ENCODE results near the gene ADAMTSL1. TPM values are rescaled to one million over a fixed set of nuclear protein-coding genes. Genes with fewer than 3 reads are reported as not detected.

The ADAMTSL1 gene
- total RNA-seq, 4 donors from 2014 or later = 13.3 to 39.7 (median 27.2) TPM

- no peaks in the 10 kb centered on the region for H3K9me3 ChIP-seq
- H3K4me3 ChIP-seq = no peak overlapping the region
- peak overlapping the region; percentile 48 to 73 (median 64) for H3K27ac ChIP-seq
- in situ Hi-C loops (cut with MboI; ENCODE audit: low pct_ligation_motif_present in 1 of 4, low pct_unique_long_range_greater_than_20kb in 1 of 4, low sequenced_read_pairs in 3 of 4) (no loop called here), intact Hi-C loops (cut with DNase I; ENCODE audit: low total_unique reads) (no loop called here)
- WGBS, 2 donors (ENCODE audit: low coverage in 1 of 2) = 33 to 48% methylated on average over 4 to 6 of the region's 6 CpGs
- H3K36me3 ChIP-seq = no peaks in the 10 kb centered on the region
- peak; percentile 32 for DNase-seq
- peaks cover 0 to 38% (median 16%) of the 10 kb centered on the region in 4 donors for H3K4me1 ChIP-seq
- H3K27me3 ChIP-seq = no peaks in the 10 kb centered on the region
- TF ChIP-seq POLR2A (IDR thresholded peaks at IDR 0.05) (no peak), EP300 (IDR thresholded peaks at IDR 0.05; ENCODE audit: low read depth) (no peak), CTCF (IDR thresholded peaks at IDR 0.05) (no peak), POLR2AphosphoS5 (IDR thresholded peaks at IDR 0.05) (no peak)
Observed at GRCh38 chr9:18682907-18683306, 209.0 kb downstream of the ADAMTSL1 start.

GRCh38 chr9:18683312-18683711 lies 209.4 kb downstream of the ADAMTSL1 start:
- Histone ChIP-seq H3K36me3 (no peaks in the 10 kb centered on the region), H3K4me1 (peaks cover 0 to 38% (median 16%) of the 10 kb centered on the region in 4 donors), H3K27me3 (no peaks in the 10 kb centered on the region), H3K9me3 (no peaks in the 10 kb centered on the region), H3K4me3 (no peak overlapping the region), H3K27ac (peak overlapping the region; percentile 48 to 73 (median 64))
- DNase-seq = peak; percentile 60
- WGBS, 2 donors (ENCODE audit: low coverage in 1 of 2) = 61 to 65% methylated on average over 12 of the region's 12 CpGs
- in situ Hi-C loops (cut with MboI; ENCODE audit: low pct_ligation_motif_present in 1 of 4, low pct_unique_long_range_greater_than_20kb in 1 of 4, low sequenced_read_pairs in 3 of 4) = no loop called here
- intact Hi-C loops (cut with DNase I; ENCODE audit: low total_unique reads) = no loop called here
- TF ChIP-seq POLR2AphosphoS5 (IDR thresholded peaks at IDR 0.05) = no peak
- TF ChIP-seq CTCF (IDR thresholded peaks at IDR 0.05) = no peak
- TF ChIP-seq POLR2A (IDR thresholded peaks at IDR 0.05) = no peak
- TF ChIP-seq EP300 (IDR thresholded peaks at IDR 0.05; ENCODE audit: low read depth) = no peak

GRCh38 chr9:18683851-18684250 lies 209.9 kb downstream of the ADAMTSL1 start:
- no peak for DNase-seq
- no peaks in the 10 kb centered on the region for H3K9me3 ChIP-seq
- no peaks in the 10 kb centered on the region for H3K27me3 ChIP-seq
- no peak overlapping the region for H3K4me3 ChIP-seq
- in situ Hi-C loops (cut with MboI; ENCODE audit: low pct_ligation_motif_present in 1 of 4, low pct_unique_long_range_greater_than_20kb in 1 of 4, low sequenced_read_pairs in 3 of 4) (no loop called here), intact Hi-C loops (cut with DNase I; ENCODE audit: low total_unique reads) (no loop called here)
- H3K36me3 ChIP-seq = no peaks in the 10 kb centered on the region
- peaks cover 0 to 36% (median 16%) of the 10 kb centered on the region in 4 donors for H3K4me1 ChIP-seq
- 15 to 55% methylated on average over 1 of the region's 1 CpG for WGBS, 2 donors (ENCODE audit: low coverage in 1 of 2)
- TF ChIP-seq CTCF (IDR thresholded peaks at IDR 0.05) (no peak), POLR2AphosphoS5 (IDR thresholded peaks at IDR 0.05) (no peak), POLR2A (IDR thresholded peaks at IDR 0.05) (no peak), EP300 (IDR thresholded peaks at IDR 0.05; ENCODE audit: low read depth) (no peak)
- peak overlapping the region; percentile 48 to 73 (median 64) for H3K27ac ChIP-seq

- WGBS, 2 donors (ENCODE audit: low coverage in 1 of 2) = 38 to 40% methylated on average over 3 to 5 of the region's 5 CpGs
- no peaks in the 10 kb centered on the region for H3K36me3 ChIP-seq
- H3K27ac ChIP-seq = peak overlapping the region; percentile 53 to 73 (median 64)
- no peak for DNase-seq
- H3K27me3 ChIP-seq = no peaks in the 10 kb centered on the region
- intact Hi-C loops (cut with DNase I; ENCODE audit: low total_unique reads) = no loop called here
- TF ChIP-seq CTCF (IDR thresholded peaks at IDR 0.05) (no peak), POLR2A (IDR thresholded peaks at IDR 0.05) (no peak), POLR2AphosphoS5 (IDR thresholded peaks at IDR 0.05) (no peak), EP300 (IDR thresholded peaks at IDR 0.05; ENCODE audit: low read depth) (no peak)
- H3K4me1 ChIP-seq = peaks cover 0 to 30% (median 16%) of the 10 kb centered on the region in 4 donors
- H3K4me3 ChIP-seq = no peak overlapping the region
- in situ Hi-C loops (cut with MboI; ENCODE audit: low pct_ligation_motif_present in 1 of 4, low pct_unique_long_range_greater_than_20kb in 1 of 4, low sequenced_read_pairs in 3 of 4) = no loop called here
- H3K9me3 ChIP-seq = no peaks in the 10 kb centered on the region
Observed at GRCh38 chr9:18684593-18685317, 210.8 kb downstream of the ADAMTSL1 start.

All from transverse colon (tissue), 4 donors.